Colonic mucosa (tissue), 4 donors: ENCODE measurements around the gene MYOD1. TPM values are rescaled to one million over a fixed set of nuclear protein-coding genes. Genes with fewer than 3 reads are reported as not detected.

ENCODE experiments used
- DNase-seq: peaks from one replicate; pipeline ENCODE4 v3.0.0-alpha.2; 2020
- H3K27ac ChIP-seq: fragments of 200-600 bp; one replicate; pipeline ENCODE4 v1.8.0; 2021
- H3K27me3 ChIP-seq: fragments of 200-600 bp; one replicate; pipeline ENCODE4 v1.8.0; 2021
- H3K36me3 ChIP-seq: fragments of 200-600 bp; one replicate; pipeline ENCODE4 v1.8.0; 2021
- H3K4me1 ChIP-seq: fragments of 200-600 bp; one replicate; pipeline ENCODE4 v1.8.0; 2021; ENCODE audit warnings: mild to moderate bottlenecking
- H3K4me3 ChIP-seq: fragments of 200-600 bp; one replicate; pipeline ENCODE4 v1.8.0; 2021
- H3K9ac ChIP-seq, 2 donors: one replicate each; pipeline ENCODE4 v1.7.0; 2013; ENCODE audit warnings: control low read depth in 2 of 2, low read depth in 2 of 2, low read length in 2 of 2
- H3K9me3 ChIP-seq: fragments of 200-600 bp; one replicate; pipeline ENCODE4 v1.8.0; 2021
- CTCF ChIP-seq: fragments of 200-600 bp; IDR thresholded peaks from one replicate; pipeline ENCODE4 v1.8.0; 2022; ENCODE audit warnings: antibody characterized with exemption, mild to moderate bottlenecking
- intact Hi-C: fragments of 100-400 bp; cut with DNase I; formaldehyde crosslinking; loops from one replicate; pipeline ENCODE4 v1.14.1; 2022
- total RNA-seq, 2 donors: library from RNA; stranded (reverse); fragmentation: NEBNext Ultra II Directional in 1 of 2; extraction: Animal tissue kit (Norgen Biotek cat#: 25700) in 1 of 2; gene quantifications; one replicate each; pipeline ENCODE4 v1.2.1, GENCODE V29; 2021
- donor health status: healthy.
- donor health status: DM: no; HTN: no; CAD: no.
- donor health status: DM: no; HTN: no; CAD: no.

Gene MYOD1
- total RNA-seq, 2 donors from 2014 or later = not detected

- Histone ChIP-seq H3K4me1 (no peaks in the 10 kb centered on the region), H3K36me3 (no peaks in the 10 kb centered on the region), H3K27ac (no peak overlapping the region), H3K9ac (no peak overlapping the region), H3K9me3 (no peaks in the 10 kb centered on the region), H3K4me3 (no peak overlapping the region), H3K27me3 (no peaks in the 10 kb centered on the region)
- no peak for DNase-seq
- intact Hi-C loops = no loop called here
- no peak for TF ChIP-seq CTCF
Observed at GRCh38 chr11:17753153-17753552, 33.8 kb downstream of the MYOD1 start.

GRCh38 chr11:17753641-17754040, 34.3 kb downstream of the MYOD1 start:
- intact Hi-C loops = no loop called here
- no peak overlapping the region for H3K4me3 ChIP-seq
- no peak for DNase-seq
- H3K9me3 ChIP-seq = no peaks in the 10 kb centered on the region
- no peak overlapping the region for H3K9ac ChIP-seq
- H3K27me3 ChIP-seq = no peaks in the 10 kb centered on the region
- no peak for TF ChIP-seq CTCF
- no peak overlapping the region for H3K27ac ChIP-seq
- H3K4me1 ChIP-seq = no peaks in the 10 kb centered on the region
- H3K36me3 ChIP-seq = no peaks in the 10 kb centered on the region

- H3K9me3 ChIP-seq = no peaks in the 10 kb centered on the region
- no peak overlapping the region for H3K9ac ChIP-seq
- no peak overlapping the region for H3K27ac ChIP-seq
- H3K4me3 ChIP-seq = no peak overlapping the region
- DNase-seq = no peak
- TF ChIP-seq CTCF = no peak
- intact Hi-C loops = no loop called here
- H3K4me1 ChIP-seq = no peaks in the 10 kb centered on the region
- no peaks in the 10 kb centered on the region for H3K27me3 ChIP-seq
- no peaks in the 10 kb centered on the region for H3K36me3 ChIP-seq
Observed at GRCh38 chr11:17755891-17756290, 36.5 kb downstream of the MYOD1 start.

GRCh38 chr11:17760102-17761029, 41.0 kb downstream of the MYOD1 start:
- H3K27ac ChIP-seq = no peak overlapping the region
- DNase-seq = peak; percentile 66
- H3K36me3 ChIP-seq = no peaks in the 10 kb centered on the region
- H3K4me1 ChIP-seq = no peaks in the 10 kb centered on the region
- H3K27me3 ChIP-seq = no peaks in the 10 kb centered on the region
- TF ChIP-seq CTCF = peak; percentile 50
- no peak overlapping the region for H3K4me3 ChIP-seq
- intact Hi-C loops = loop anchor here (2.0 kb wide), 1 partner anchor 218 kb away; no protein-coding TSS in a partner anchor
- no peaks in the 10 kb centered on the region for H3K9me3 ChIP-seq
- H3K9ac ChIP-seq = no peak overlapping the region

GRCh38 chr11:17762309-17762974, 43.1 kb downstream of the MYOD1 start:
- TF ChIP-seq CTCF = no peak
- DNase-seq = no peak
- H3K9ac ChIP-seq = no peak overlapping the region
- no peaks in the 10 kb centered on the region for H3K27me3 ChIP-seq
- intact Hi-C loops = no loop called here
- no peaks in the 10 kb centered on the region for H3K9me3 ChIP-seq
- no peaks in the 10 kb centered on the region for H3K36me3 ChIP-seq
- H3K4me3 ChIP-seq = no peak overlapping the region
- H3K27ac ChIP-seq = no peak overlapping the region
- H3K4me1 ChIP-seq = no peaks in the 10 kb centered on the region
